H1 (cell line): ENCODE results near the gene MCM3AP.

Experiments used
- BRCA1 ChIP-seq: IDR thresholded peaks from 2 replicates; pipeline ENCODE4 v1.6.1; 2012; ENCODE audit warnings: low read depth, low read length, improper control_type of control experiment
- EGR1 ChIP-seq: IDR thresholded peaks from 2 replicates; pipeline ENCODE4 v1.6.1; 2011; ENCODE audit warnings: low read depth, low read length, borderline replicate concordance
- EZH2 ChIP-seq: fragments of 200-600 bp; sonication (generic); IDR thresholded peaks from 2 replicates; pipeline ENCODE4 v1.7.1; 2012; ENCODE audit warnings: low read depth, mild to moderate bottlenecking, moderate library complexity, low read length, inconsistent platforms; ENCODE audit not compliant: severe bottlenecking
- GABPA ChIP-seq: IDR thresholded peaks from 2 replicates; pipeline ENCODE4 v1.6.1; 2011; ENCODE audit warnings: mild to moderate bottlenecking, low read length, moderate library complexity, borderline replicate concordance; ENCODE audit not compliant: insufficient read depth
- POLR2AphosphoS5 ChIP-seq: IDR thresholded peaks from 2 replicates; pipeline ENCODE4 v1.6.1; 2011; ENCODE audit warnings: low read depth, low read length
- RBBP5 ChIP-seq: IDR thresholded peaks from 2 replicates; pipeline ENCODE4 v1.7.1; 2012; ENCODE audit warnings: low read depth, mild to moderate bottlenecking, inconsistent platforms, low read length, moderate library complexity, borderline replicate concordance
- SP1 ChIP-seq: IDR thresholded peaks from 2 replicates; pipeline ENCODE4 v1.6.1; 2011; ENCODE audit warnings: low read depth, low read length
- SP4 ChIP-seq: IDR thresholded peaks from 2 replicates; pipeline ENCODE4 v1.6.1; 2012; ENCODE audit warnings: low read length, inconsistent platforms
- TAF1 ChIP-seq: IDR thresholded peaks from 2 replicates; pipeline ENCODE4 v1.6.1; 2011; ENCODE audit warnings: mild to moderate bottlenecking, low read depth, low read length
- TF ChIP-seq, protein P1 (sequence below), 3 experiments: IDR thresholded peaks; 1 replicate in 2 of 3; 2 replicates in 1 of 3; pipeline versions ENCODE4 v1.5.1 to v1.6.1; 2011; ENCODE audit warnings: low read length in 3 of 3, mild to moderate bottlenecking in 3 of 3, inconsistent platforms in 2 of 3, low read depth in 1 of 3, moderate library complexity in 1 of 3; ENCODE audit not compliant: insufficient read depth in 1 of 3; ENCODE audit errors: control extremely low read depth in 1 of 3
- TF ChIP-seq, protein P2 (sequence below): IDR thresholded peaks from 2 replicates; pipeline ENCODE4 v1.6.1; 2011; ENCODE audit warnings: low read depth, mild to moderate bottlenecking, low read length; ENCODE audit not compliant: insufficient read depth

DNA sequence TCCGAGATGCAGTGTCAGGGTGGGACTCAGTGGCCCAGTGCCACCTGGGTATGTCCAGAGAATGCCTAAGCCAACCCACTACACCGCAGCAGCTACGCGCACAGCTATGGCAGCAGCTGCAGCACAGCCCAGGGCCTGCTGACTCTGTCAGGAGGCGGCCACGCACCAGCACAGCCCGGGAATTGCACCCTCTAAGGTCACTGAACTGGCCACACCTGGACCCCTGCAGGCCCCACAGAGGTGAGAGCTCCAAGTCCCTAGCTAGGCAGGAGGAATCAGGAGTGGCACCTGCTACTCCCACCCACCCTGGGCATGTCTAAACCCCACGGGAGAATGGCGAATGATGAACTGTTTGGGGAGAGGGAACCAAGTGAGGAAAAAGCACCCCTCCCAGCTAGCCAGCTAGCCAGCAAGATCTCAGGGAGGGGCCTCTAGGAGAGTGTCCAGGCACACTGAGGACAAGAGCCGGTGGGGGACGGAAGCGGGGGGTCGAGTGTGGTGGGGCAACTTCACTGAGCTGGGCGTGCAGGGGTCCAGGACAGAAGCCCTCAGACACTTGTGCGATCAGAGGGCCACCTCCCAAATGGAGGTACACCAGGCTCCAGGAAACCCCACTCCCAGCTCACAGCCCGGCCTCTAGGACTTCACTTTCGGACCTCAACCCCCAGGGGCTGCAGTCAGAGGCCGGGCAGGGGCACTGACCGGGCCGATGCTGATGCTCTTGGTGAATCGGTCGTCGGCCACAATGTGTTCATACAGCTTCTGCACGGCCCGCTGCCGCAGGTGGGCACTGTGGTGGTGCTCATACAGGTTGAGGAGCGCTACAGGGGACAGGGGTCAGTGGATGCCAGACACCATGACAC, 70.7 kb downstream of the MCM3AP start:
- TF ChIP-seq SP1 (no peak), EZH2 (no peak), TAF1 (no peak), POLR2AphosphoS5 (no peak), EGR1 (no peak), BRCA1 (no peak), RBBP5 (no peak), SP4 (no peak), GABPA (no peak)
- TF ChIP-seq, protein P1, sequence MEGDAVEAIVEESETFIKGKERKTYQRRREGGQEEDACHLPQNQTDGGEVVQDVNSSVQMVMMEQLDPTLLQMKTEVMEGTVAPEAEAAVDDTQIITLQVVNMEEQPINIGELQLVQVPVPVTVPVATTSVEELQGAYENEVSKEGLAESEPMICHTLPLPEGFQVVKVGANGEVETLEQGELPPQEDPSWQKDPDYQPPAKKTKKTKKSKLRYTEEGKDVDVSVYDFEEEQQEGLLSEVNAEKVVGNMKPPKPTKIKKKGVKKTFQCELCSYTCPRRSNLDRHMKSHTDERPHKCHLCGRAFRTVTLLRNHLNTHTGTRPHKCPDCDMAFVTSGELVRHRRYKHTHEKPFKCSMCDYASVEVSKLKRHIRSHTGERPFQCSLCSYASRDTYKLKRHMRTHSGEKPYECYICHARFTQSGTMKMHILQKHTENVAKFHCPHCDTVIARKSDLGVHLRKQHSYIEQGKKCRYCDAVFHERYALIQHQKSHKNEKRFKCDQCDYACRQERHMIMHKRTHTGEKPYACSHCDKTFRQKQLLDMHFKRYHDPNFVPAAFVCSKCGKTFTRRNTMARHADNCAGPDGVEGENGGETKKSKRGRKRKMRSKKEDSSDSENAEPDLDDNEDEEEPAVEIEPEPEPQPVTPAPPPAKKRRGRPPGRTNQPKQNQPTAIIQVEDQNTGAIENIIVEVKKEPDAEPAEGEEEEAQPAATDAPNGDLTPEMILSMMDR (IDR thresholded peaks at IDR 0.05; ENCODE audit: control extremely low read depth in 1 of 3, insufficient read depth in 1 of 3, low read depth in 1 of 3, low read length in 3 of 3) = no peak
- TF ChIP-seq, protein P2, sequence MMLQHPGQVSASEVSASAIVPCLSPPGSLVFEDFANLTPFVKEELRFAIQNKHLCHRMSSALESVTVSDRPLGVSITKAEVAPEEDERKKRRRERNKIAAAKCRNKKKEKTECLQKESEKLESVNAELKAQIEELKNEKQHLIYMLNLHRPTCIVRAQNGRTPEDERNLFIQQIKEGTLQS = no peak
